H9 (cell line): ENCODE measurements around the gene STAT3. TPM values are rescaled to one million over a fixed set of nuclear protein-coding genes. Genes with fewer than 3 reads are reported as not detected.

Source experiments
- DNase-seq: peaks from one replicate; pipeline ENCODE4 v3.0.0-alpha.2; 2017
- H2AFZ ChIP-seq: one replicate; pipeline ENCODE4 v1.6.1; 2013; ENCODE audit warnings: mild to moderate bottlenecking, low read length, control low read depth, moderate library complexity
- H2AK5ac ChIP-seq: 2 replicates; pipeline ENCODE4 v1.6.1; 2013; ENCODE audit warnings: low read length, control low read depth, mixed read lengths; ENCODE audit not compliant: insufficient read length
- H2BK120ac ChIP-seq: one replicate; pipeline ENCODE4 v1.6.1; 2013; ENCODE audit warnings: low read depth, mild to moderate bottlenecking, low read length, control low read depth, inconsistent platforms; ENCODE audit not compliant: poor library complexity, severe bottlenecking
- H2BK12ac ChIP-seq: 2 replicates; pipeline ENCODE4 v1.6.1; 2013; ENCODE audit warnings: low read length, control low read depth, mixed read lengths, low read depth; ENCODE audit not compliant: insufficient read length
- H2BK15ac ChIP-seq: 2 replicates; pipeline ENCODE4 v1.6.1; 2013; ENCODE audit warnings: low read depth, low read length, control low read depth
- H2BK20ac ChIP-seq: one replicate; pipeline ENCODE4 v1.6.1; 2013; ENCODE audit warnings: low read depth, mild to moderate bottlenecking, low read length, control low read depth, inconsistent platforms; ENCODE audit not compliant: poor library complexity, severe bottlenecking
- H2BK5ac ChIP-seq: 2 replicates; pipeline ENCODE4 v1.6.1; 2013; ENCODE audit warnings: low read length, control low read depth, mixed read lengths; ENCODE audit not compliant: insufficient read length
- H3K14ac ChIP-seq: 2 replicates; pipeline ENCODE4 v1.6.1; 2013; ENCODE audit warnings: low read length, control low read depth; ENCODE audit not compliant: insufficient read depth
- H3K18ac ChIP-seq: 2 replicates; pipeline ENCODE4 v1.6.1; 2013; ENCODE audit warnings: low read depth, mild to moderate bottlenecking, mixed read lengths, low read length, control low read depth; ENCODE audit not compliant: insufficient read length
- H3K23ac ChIP-seq: 2 replicates; pipeline ENCODE4 v1.6.1; 2013; ENCODE audit warnings: low read length, control low read depth, mixed read lengths, low read depth; ENCODE audit not compliant: insufficient read length
- H3K23me2 ChIP-seq: 2 replicates; pipeline ENCODE4 v1.6.1; 2013; ENCODE audit warnings: low read depth, mild to moderate bottlenecking, mixed read lengths, low read length, control low read depth; ENCODE audit not compliant: insufficient read length, poor library complexity, severe bottlenecking
- H3K27ac ChIP-seq: 2 replicates; pipeline ENCODE4 v1.5.1; 2013; ENCODE audit warnings: low read length, control low read depth, mixed read lengths, low read depth; ENCODE audit not compliant: insufficient read length
- H3K27me3 ChIP-seq: 2 replicates; pipeline ENCODE4 v1.6.1; 2013; ENCODE audit warnings: low read length, control low read depth, inconsistent platforms; ENCODE audit not compliant: insufficient read depth
- H3K4ac ChIP-seq: 2 replicates; pipeline ENCODE4 v1.6.1; 2013; ENCODE audit warnings: low read depth, mild to moderate bottlenecking, control low read depth, inconsistent platforms, low read length, moderate library complexity
- H3K4me1 ChIP-seq: 2 replicates; pipeline ENCODE4 v1.6.1; 2013; ENCODE audit warnings: low read length, control low read depth, inconsistent platforms; ENCODE audit not compliant: insufficient read depth
- H3K4me2 ChIP-seq: 2 replicates; pipeline ENCODE4 v1.6.1; 2013; ENCODE audit warnings: low read length, control low read depth, mixed read lengths; ENCODE audit not compliant: insufficient read length, insufficient read depth
- H3K56ac ChIP-seq: 2 replicates; pipeline ENCODE4 v1.6.1; 2013; ENCODE audit warnings: low read depth, mild to moderate bottlenecking, mixed read lengths, low read length, control low read depth; ENCODE audit not compliant: insufficient read length
- H3K79me1 ChIP-seq: 2 replicates; pipeline ENCODE4 v1.6.1; 2013; ENCODE audit warnings: low read depth, mild to moderate bottlenecking, moderate library complexity, low read length, control low read depth, inconsistent platforms; ENCODE audit not compliant: insufficient read depth, poor library complexity, severe bottlenecking
- H3K79me2 ChIP-seq: 2 replicates; pipeline ENCODE4 v1.6.1; 2013; ENCODE audit warnings: low read length, control low read depth, inconsistent platforms; ENCODE audit not compliant: insufficient read depth
- H3K9ac ChIP-seq: 2 replicates; pipeline ENCODE4 v1.6.1; 2013; ENCODE audit warnings: low read length, control low read depth, mixed read lengths; ENCODE audit not compliant: insufficient read length; ENCODE audit errors: extremely low read depth
- H3K9me3 ChIP-seq: one replicate; pipeline ENCODE4 v1.6.1; 2013; ENCODE audit warnings: low read depth, low read length, inconsistent platforms; ENCODE audit not compliant: control insufficient read depth
- H3T11ph ChIP-seq: one replicate; pipeline ENCODE4 v1.6.1; 2013; ENCODE audit warnings: mild to moderate bottlenecking, low read length, control low read depth, inconsistent platforms
- H4K20me1 ChIP-seq: one replicate; pipeline ENCODE4 v1.6.1; 2013; ENCODE audit not compliant: control insufficient read depth, insufficient read length, insufficient read depth
- H4K5ac ChIP-seq: 2 replicates; pipeline ENCODE4 v1.6.1; 2013; ENCODE audit warnings: low read depth, mild to moderate bottlenecking, mixed read lengths, low read length, control low read depth; ENCODE audit not compliant: insufficient read length
- H4K8ac ChIP-seq: replicated peaks from 2 replicates; pipeline ENCODE4 v1.6.1; 2013; ENCODE audit warnings: low read length, control low read depth, mixed read lengths, low read depth; ENCODE audit not compliant: insufficient read length
- H4K91ac ChIP-seq: 2 replicates; pipeline ENCODE4 v1.6.1; 2013; ENCODE audit warnings: low read depth, mild to moderate bottlenecking, moderate library complexity, mixed read lengths, low read length, control low read depth; ENCODE audit not compliant: insufficient read length
- H3K27ac Mint-ChIP-seq, 3 experiments: 2 replicates in 2 of 3; 3 replicates in 1 of 3; pipeline ENCODE4 v1.8.0; 2020 to 2021; ENCODE audit warnings: mixed read lengths in 3 of 3, mild to moderate bottlenecking in 1 of 3, moderate library complexity in 1 of 3
- H3K27me3 Mint-ChIP-seq: 2 replicates; pipeline ENCODE4 v1.8.0; 2021; ENCODE audit warnings: low read depth, mild to moderate bottlenecking, moderate library complexity, mixed read lengths
- H3K36me3 Mint-ChIP-seq, 3 experiments: 2 replicates in 2 of 3; 3 replicates in 1 of 3; pipeline ENCODE4 v1.8.0; 2020 to 2021; ENCODE audit warnings: low read depth in 3 of 3, mixed read lengths in 3 of 3; ENCODE audit not compliant: insufficient read depth in 1 of 3
- H3K4me1 Mint-ChIP-seq, 2 experiments: 2 replicates each; pipeline ENCODE4 v1.8.0; 2020; ENCODE audit warnings: mixed read lengths in 2 of 2
- H3K4me3 Mint-ChIP-seq, 2 experiments: 2 replicates in 1 of 2; 3 replicates in 1 of 2; pipeline ENCODE4 v1.8.0; 2020 to 2021; ENCODE audit warnings: mild to moderate bottlenecking in 2 of 2, mixed read lengths in 2 of 2, moderate library complexity in 1 of 2
- H3K9me3 Mint-ChIP-seq, 2 experiments: 2 replicates in 1 of 2; 3 replicates in 1 of 2; pipeline ENCODE4 v1.8.0; 2020; ENCODE audit warnings: mild to moderate bottlenecking in 2 of 2, mixed read lengths in 2 of 2, moderate library complexity in 1 of 2
- CTCF ChIP-seq: fragments of 200-600 bp; sonication (generic); conservative IDR thresholded peaks from 3 replicates; pipeline ENCODE4 v1.8.0; 2021; ENCODE audit warnings: antibody characterized with exemption, mild to moderate bottlenecking
- WGBS: extraction: QIAGEN DNeasy Blood & Tissue Kit; methylation state at CpG from one replicate; pipeline ENCODE4 v1.1.7; 2013; ENCODE audit warnings: missing lambda C conversion rate, low lambda C conversion rate, mixed read lengths; ENCODE audit not compliant: insufficient read length; ENCODE audit errors: extremely low coverage; 5-methylcytosine and 5-hydroxymethylcytosine counted together
- total RNA-seq: library from RNA; stranded (reverse); gene quantifications from 2 replicates; pipeline ENCODE4 v1.2.1, GENCODE V29; 2021

Gene STAT3
- total RNA-seq, 1 experiment from 2014 or later, result 83.2 TPM

- Histone ChIP-seq H3K23ac (no peak overlapping the region), H2BK12ac (no peak overlapping the region), H4K5ac (no peak overlapping the region), H2AFZ (no peak overlapping the region), H3K4ac (no peak overlapping the region), H4K8ac (no peak overlapping the region), H4K91ac (no peak overlapping the region), H2BK120ac (no peak overlapping the region), H3K79me1 (no peaks in the 10 kb centered on the region), H3T11ph (no peak overlapping the region), H3K56ac (no peak overlapping the region), H3K27me3 (no peaks in the 10 kb centered on the region; the same call in 1 of the 2 replicates), H3K4me1 (peaks cover 5% of the 10 kb centered on the region; the same call in 1 of the 2 replicates), H4K20me1 (no peaks in the 10 kb centered on the region), H3K9me3 (no peaks in the 10 kb centered on the region), H3K23me2 (peaks cover 4% of the 10 kb centered on the region), H3K79me2 (no peaks in the 10 kb centered on the region), H2BK5ac (no peak overlapping the region), H2BK20ac (no peak overlapping the region), H2BK15ac (no peak overlapping the region), H3K18ac (no peak overlapping the region), H3K14ac (no peak overlapping the region), H2AK5ac (no peak overlapping the region), H3K27ac (no peak overlapping the region), H3K9ac (no peak overlapping the region), H3K4me2 (no peak overlapping the region)
- Mint-ChIP-seq H3K27ac (no peak overlapping the region), H3K4me3 (peak overlapping the region in 1 of 2 experiments; percentile 29; a peak in 2 of 5 replicates), H3K36me3 (peaks cover 0 to 2% (median 0%) of the 10 kb centered on the region in 3 experiments; a peak in 2 of 7 replicates), H3K9me3 (no peaks in the 10 kb centered on the region), H3K27me3 (peaks cover 38% of the 10 kb centered on the region), H3K4me1 (peaks cover 4 to 18% of the 10 kb centered on the region in 2 experiments)
- WGBS, result no CpG with 5 or more reads among the region's 9 CpGs
- no peak for DNase-seq
- no peak for TF ChIP-seq CTCF
Measured at GRCh38 chr17:42289611-42290181, 98.5 kb downstream of the STAT3 start.
